Measurements from ENCODE around the gene SEC11C. TPM values are rescaled to one million over a fixed set of nuclear protein-coding genes. Genes with fewer than 3 reads are reported as not detected.

SEC11C gene
- total RNA-seq, 1 experiment from 2014 or later: 22.1 TPM

Other genes with a start within 250 kb of the SEC11C start
- not detected in 2 replicates for gene GRP, start 80.3 kb downstream of the SEC11C start, total RNA-seq (2014; rRNA removed; shearing (Covaris generic))
- not detected in 2 replicates for gene RAX, start 133.6 kb downstream of the SEC11C start, total RNA-seq (2014; rRNA removed; shearing (Covaris generic))
- not detected in 2 replicates for gene CPLX4, start 178.8 kb downstream of the SEC11C start, total RNA-seq (2014; rRNA removed; shearing (Covaris generic))
- gene LMAN1, start 219.4 kb downstream of the SEC11C start, total RNA-seq (2014; rRNA removed; shearing (Covaris generic)): 36.6 and 46.2 TPM in 2 replicates

Measured in HT-29 (cell line).